ENCODE results near the gene CFAP126. TPM values are rescaled to one million over a fixed set of nuclear protein-coding genes. Genes with fewer than 3 reads are reported as not detected.
A peak's percentile ranks its signal among the peaks of the same experiment; 100 is the strongest.

CFAP126 gene
- total and polyA plus RNA-seq, 2 of the 13 experiments (the other 11 are each of a cell fraction or from before 2014, with no cell fraction given): not detected

DNA sequence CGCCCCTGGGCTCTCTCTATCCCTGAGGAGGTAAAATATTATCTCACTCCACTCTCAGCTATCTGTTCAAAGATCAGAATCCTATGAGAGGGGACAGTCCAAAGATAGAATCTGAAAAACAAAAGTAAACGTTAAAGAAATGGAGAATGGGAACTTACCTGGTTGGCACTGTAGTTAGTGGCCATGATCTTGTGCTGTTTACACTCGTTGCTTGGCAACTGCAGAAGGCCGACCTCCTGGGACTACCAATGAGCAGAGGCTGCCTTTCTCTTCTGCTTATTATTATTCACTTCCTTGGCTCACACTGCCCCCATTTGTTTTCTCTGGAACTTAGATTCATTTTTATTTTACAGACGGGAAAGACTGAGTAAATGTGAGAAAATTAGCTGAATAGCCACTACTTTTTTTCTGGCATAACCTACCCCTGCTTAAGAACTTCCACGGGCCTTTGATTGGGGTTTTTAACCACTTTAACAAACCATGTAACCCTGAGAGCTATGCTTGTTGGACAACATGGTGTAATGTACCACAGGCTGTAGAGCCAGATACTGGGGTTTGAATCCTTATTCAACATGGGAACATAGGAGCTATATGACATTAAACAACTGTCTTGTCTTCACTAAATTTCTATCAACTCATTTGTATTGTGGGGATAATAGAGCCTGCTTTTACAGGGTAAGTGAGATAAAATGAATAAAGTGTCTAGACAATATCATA lies at the start of gene CFAP126 (continued):
- TF ChIP-seq, protein P1, sequence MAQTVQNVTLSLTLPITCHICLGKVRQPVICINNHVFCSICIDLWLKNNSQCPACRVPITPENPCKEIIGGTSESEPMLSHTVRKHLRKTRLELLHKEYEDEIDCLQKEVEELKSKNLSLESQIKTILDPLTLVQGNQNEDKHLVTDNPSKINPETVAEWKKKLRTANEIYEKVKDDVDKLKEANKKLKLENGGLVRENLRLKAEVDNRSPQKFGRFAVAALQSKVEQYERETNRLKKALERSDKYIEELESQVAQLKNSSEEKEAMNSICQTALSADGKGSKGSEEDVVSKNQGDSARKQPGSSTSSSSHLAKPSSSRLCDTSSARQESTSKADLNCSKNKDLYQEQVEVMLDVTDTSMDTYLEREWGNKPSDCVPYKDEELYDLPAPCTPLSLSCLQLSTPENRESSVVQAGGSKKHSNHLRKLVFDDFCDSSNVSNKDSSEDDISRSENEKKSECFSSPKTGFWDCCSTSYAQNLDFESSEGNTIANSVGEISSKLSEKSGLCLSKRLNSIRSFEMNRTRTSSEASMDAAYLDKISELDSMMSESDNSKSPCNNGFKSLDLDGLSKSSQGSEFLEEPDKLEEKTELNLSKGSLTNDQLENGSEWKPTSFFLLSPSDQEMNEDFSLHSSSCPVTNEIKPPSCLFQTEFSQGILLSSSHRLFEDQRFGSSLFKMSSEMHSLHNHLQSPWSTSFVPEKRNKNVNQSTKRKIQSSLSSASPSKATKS (CRISPR knock-in tag; IDR thresholded peaks at IDR 0.05): no peak
- TF ChIP-seq MAFG (CRISPR knock-in tag; IDR thresholded peaks at IDR 0.05) (no peak), MTA3 (CRISPR knock-in tag; IDR thresholded peaks at IDR 0.05) (no peak), RFX3 (CRISPR knock-in tag; IDR thresholded peaks at IDR 0.05) (peak; percentile 91), RFX1 (IDR thresholded peaks at IDR 0.05) (peak; percentile 81), ARHGAP35 (CRISPR knock-in tag; IDR thresholded peaks at IDR 0.05; ENCODE audit: borderline replicate concordance) (no peak), POLR2A (IDR thresholded peaks at IDR 0.05; ENCODE audit: insufficient read depth in 1 of 2, low read depth in 2 of 2, low read length in 2 of 2) (peak in 1 of 2 experiments; percentile 11; a peak in 1 of 4 replicates), SOX6 (IDR thresholded peaks at IDR 0.05) (no peak), SOX6 (CRISPR knock-in tag; IDR thresholded peaks at IDR 0.05) (peak; percentile 72), ZNF891 (CRISPR knock-in tag; IDR thresholded peaks at IDR 0.05) (no peak), MEF2D (CRISPR knock-in tag; IDR thresholded peaks at IDR 0.05) (peak; percentile 82), BORCS8-MEF2B (CRISPR knock-in tag; IDR thresholded peaks at IDR 0.05) (no peak), ZNF530 (CRISPR knock-in tag; IDR thresholded peaks at IDR 0.05; ENCODE audit: low read depth) (no peak), ZKSCAN5 (CRISPR knock-in tag; IDR thresholded peaks at IDR 0.05) (no peak)
- TF ChIP-seq, protein P2, sequence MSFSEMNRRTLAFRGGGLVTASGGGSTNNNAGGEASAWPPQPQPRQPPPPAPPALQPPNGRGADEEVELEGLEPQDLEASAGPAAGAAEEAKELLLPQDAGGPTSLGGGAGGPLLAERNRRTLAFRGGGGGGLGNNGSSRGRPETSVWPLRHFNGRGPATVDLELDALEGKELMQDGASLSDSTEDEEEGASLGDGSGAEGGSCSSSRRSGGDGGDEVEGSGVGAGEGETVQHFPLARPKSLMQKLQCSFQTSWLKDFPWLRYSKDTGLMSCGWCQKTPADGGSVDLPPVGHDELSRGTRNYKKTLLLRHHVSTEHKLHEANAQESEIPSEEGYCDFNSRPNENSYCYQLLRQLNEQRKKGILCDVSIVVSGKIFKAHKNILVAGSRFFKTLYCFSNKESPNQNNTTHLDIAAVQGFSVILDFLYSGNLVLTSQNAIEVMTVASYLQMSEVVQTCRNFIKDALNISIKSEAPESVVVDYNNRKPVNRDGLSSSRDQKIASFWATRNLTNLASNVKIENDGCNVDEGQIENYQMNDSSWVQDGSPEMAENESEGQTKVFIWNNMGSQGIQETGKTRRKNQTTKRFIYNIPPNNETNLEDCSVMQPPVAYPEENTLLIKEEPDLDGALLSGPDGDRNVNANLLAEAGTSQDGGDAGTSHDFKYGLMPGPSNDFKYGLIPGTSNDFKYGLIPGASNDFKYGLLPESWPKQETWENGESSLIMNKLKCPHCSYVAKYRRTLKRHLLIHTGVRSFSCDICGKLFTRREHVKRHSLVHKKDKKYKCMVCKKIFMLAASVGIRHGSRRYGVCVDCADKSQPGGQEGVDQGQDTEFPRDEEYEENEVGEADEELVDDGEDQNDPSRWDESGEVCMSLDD (CRISPR knock-in tag; IDR thresholded peaks at IDR 0.05; ENCODE audit: borderline replicate concordance): no peak
- TF ChIP-seq, protein P3, sequence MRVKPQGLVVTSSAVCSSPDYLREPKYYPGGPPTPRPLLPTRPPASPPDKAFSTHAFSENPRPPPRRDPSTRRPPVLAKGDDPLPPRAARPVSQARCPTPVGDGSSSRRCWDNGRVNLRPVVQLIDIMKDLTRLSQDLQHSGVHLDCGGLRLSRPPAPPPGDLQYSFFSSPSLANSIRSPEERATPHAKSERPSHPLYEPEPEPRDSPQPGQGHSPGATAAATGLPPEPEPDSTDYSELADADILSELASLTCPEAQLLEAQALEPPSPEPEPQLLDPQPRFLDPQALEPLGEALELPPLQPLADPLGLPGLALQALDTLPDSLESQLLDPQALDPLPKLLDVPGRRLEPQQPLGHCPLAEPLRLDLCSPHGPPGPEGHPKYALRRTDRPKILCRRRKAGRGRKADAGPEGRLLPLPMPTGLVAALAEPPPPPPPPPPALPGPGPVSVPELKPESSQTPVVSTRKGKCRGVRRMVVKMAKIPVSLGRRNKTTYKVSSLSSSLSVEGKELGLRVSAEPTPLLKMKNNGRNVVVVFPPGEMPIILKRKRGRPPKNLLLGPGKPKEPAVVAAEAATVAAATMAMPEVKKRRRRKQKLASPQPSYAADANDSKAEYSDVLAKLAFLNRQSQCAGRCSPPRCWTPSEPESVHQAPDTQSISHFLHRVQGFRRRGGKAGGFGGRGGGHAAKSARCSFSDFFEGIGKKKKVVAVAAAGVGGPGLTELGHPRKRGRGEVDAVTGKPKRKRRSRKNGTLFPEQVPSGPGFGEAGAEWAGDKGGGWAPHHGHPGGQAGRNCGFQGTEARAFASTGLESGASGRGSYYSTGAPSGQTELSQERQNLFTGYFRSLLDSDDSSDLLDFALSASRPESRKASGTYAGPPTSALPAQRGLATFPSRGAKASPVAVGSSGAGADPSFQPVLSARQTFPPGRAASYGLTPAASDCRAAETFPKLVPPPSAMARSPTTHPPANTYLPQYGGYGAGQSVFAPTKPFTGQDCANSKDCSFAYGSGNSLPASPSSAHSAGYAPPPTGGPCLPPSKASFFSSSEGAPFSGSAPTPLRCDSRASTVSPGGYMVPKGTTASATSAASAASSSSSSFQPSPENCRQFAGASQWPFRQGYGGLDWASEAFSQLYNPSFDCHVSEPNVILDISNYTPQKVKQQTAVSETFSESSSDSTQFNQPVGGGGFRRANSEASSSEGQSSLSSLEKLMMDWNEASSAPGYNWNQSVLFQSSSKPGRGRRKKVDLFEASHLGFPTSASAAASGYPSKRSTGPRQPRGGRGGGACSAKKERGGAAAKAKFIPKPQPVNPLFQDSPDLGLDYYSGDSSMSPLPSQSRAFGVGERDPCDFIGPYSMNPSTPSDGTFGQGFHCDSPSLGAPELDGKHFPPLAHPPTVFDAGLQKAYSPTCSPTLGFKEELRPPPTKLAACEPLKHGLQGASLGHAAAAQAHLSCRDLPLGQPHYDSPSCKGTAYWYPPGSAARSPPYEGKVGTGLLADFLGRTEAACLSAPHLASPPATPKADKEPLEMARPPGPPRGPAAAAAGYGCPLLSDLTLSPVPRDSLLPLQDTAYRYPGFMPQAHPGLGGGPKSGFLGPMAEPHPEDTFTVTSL (CRISPR knock-in tag; IDR thresholded peaks at IDR 0.05; ENCODE audit: borderline replicate concordance): peak; percentile 57; the same call in 1 of the 2 replicates
- TF ChIP-seq, protein P4, sequence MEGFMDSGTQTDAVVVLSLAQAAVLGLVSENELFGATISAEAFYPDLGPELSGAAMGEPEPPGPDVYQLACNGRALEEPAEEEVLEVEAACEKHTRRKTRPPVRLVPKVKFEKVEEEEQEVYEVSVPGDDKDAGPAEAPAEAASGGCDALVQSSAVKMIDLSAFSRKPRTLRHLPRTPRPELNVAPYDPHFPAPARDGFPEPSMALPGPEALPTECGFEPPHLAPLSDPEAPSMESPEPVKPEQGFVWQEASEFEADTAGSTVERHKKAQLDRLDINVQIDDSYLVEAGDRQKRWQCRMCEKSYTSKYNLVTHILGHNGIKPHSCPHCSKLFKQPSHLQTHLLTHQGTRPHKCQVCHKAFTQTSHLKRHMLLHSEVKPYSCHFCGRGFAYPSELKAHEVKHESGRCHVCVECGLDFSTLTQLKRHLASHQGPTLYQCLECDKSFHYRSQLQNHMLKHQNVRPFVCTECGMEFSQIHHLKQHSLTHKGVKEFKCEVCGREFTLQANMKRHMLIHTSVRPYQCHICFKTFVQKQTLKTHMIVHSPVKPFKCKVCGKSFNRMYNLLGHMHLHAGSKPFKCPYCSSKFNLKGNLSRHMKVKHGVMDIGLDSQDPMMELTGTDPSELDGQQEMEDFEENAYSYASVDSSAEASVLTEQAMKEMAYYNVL (CRISPR knock-in tag; IDR thresholded peaks at IDR 0.05; ENCODE audit: borderline replicate concordance): peak; percentile 85

Data from HepG2 (cell line).